HG02678 (cell line): ENCODE results near the gene POMT2.
A peak's percentile ranks its signal among the peaks of the same experiment; 100 is the strongest.
"Not testable (repeated sequence)": the region's sequence is repeated elsewhere in the genome, so short reads cannot be mapped to it uniquely, and the experiment has no call there.

Source experiments
- ATAC-seq: cut with Tn5 transposase; IDR thresholded peaks from one replicate; pipeline ENCODE4 v1.9.1; 2021; ENCODE audit warnings: mild to moderate bottlenecking, moderate library complexity; ENCODE audit not compliant: unreplicated experiment

Gene POMT2

DNA sequence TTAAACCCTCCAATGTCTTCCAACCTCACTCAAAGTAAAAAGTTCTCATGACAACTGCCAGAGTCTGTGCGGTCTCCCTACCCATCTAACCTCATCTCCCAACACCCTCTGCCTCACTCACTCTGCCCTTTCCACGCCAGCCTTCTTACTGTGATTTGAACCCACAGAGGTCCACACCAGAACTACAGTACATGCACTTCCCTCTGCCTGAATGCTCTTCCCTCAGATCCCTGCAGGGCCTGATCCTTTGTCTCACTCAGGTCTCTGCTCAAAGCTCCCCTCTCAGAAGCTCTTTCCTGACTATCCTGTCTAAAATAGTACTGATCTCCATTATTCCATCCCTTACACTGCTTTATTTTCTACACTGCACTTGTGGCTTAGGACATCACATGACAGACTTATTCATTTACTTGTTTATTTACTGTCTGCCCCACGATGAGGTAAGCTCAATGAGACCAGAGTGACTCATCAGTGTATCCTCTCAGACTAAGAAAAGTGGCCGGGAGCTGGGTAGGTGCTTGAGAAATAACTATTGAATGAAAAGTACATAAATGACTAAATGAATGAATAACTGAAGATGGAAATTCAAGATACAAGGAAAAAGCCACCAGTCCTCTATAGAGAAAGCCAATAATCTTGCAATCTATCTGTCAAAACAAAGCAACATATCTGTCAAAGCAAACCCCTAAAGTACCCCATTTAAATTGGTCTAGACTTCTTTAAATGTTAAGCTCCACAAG is 17.1 kb downstream of the POMT2 start:
- ATAC-seq, result no peak

DNA sequence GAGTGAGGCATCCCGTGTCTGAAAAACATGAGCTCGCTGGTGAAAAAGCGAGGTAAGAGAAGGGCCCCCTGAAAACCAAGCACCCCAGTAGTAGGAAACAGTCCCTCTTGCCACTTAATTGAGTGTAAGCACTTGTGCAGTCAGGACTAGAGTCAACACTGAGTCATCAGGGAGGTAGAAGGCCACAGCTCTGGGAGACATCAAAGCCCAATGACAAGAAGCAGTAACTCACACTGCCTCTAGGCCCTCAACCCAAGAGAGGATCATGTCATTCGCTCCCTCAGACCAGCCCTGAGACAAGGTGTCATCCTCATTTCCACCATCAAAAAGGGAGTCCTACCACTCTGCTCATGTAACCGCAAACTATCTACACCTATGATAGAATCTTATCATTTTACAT is 17.8 kb downstream of the POMT2 start:
- no peak for ATAC-seq

DNA sequence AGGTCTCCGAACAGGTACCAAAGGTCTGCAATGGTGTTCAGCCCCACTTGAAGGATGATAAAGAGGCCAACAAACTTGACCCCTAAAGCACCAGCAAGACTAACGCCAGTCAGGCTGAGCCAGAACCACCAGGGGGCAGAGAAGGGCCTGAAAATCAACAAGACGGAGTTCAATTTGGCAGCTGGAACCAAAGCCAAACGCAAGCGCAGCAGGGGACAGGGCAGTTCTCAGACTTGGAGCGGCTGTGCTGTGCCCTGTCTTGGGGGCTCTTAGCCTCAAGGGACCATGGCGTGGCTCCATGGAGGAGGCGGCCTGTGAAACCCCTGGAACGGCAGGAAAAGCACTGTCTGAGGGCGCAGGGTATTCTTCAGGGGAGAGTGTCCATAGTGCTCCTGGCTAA is 19.6 kb downstream of the POMT2 start:
- ATAC-seq, result peak; percentile 59

DNA sequence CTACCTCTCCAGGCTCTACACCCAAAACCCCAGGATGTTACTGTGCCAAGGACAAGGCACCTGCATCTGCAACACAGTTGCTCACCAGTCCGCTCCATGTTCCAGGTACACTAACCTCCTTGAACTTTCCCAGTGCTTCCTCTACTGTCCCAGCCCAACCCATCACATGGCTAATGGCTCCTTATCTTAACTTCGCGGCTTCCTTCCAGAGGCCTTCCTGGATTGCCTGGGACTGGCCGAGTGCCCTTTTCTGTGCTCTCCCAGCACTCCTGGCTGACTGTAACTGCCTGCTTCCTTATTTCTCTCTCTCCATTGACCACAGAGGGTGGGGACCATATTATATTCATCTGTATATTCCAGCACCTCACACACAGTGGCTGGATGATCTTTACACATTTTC is 20.9 kb downstream of the POMT2 start:
- ATAC-seq, result no peak

DNA sequence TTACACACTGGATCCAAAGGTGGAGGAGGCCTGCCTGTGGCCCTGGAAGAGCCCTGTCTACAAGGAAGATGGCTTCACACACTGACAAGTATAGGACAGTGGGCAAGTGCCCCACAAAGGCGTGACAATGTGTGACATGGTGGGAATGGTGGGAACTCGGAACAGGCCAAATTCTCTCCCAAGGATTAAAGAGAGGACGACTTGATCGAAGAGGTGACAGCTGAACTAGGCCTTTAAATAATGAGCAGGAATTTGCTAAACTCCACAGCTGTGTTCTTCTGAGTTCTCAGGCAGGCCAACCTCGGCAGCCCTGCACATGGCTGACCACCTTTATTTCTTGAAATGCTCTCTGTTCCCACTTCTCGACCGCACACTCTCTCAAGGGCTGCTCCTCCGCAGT is 23.8 kb downstream of the POMT2 start:
- ATAC-seq, result no peak

DNA sequence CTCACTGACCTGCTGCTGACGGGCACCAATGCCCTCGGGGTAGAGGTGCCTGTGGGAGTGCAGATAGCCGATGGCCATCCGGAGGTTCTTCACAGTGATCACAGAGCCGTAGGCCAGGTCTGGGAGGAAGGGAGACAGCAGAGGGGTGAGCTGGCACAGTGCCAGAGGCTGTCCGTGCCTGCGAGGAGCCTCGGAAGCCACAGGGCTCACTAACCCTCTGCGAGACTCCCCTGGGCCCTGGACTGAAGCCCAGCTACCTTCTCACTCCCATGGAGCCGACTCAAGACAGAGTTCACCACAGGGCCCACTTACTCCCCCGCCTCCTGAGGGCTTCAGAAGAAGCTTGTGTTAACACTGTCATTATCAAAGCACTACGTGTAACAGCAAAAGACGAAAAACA is 24.5 kb downstream of the POMT2 start:
- ATAC-seq, result no peak

DNA sequence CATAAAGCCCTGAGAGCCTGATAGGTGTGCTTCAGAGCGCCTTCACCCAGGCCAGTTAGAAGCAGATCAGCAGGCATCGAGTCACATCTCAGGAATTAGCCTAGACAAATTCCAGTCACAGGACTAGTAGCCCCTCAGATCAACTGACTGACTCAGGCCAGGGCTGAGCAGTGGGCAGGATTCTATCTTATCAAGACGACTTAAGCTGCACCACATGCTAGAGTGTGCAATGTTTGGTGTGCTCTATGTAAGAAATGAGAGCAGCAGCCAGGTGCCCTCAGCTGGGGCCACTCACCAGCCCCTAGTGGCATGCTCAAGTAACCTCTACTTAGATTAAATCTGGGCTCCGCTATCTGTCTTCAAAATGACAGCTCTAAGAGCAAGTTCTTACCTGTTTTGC is 30.0 kb downstream of the POMT2 start:
- no peak for ATAC-seq

DNA sequence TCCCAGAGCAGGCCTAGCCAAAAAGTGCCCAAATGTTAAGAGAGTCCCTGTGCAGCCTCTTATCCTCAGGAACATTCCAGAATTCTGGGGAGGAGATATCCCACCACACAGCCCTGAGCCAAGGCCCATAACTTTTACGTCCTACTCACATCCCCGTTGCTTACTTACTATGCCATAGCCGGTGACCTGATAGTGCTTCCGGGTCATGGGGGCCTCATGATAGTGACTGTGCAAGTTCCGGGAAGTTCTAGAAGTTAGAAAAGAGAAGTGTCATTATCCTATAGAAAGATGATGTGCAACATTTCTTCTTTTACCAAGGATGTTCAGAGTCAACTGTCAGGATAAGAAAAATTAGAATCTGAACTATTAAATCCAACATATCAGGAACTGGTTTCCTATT is 34.1 kb downstream of the POMT2 start:
- no peak for ATAC-seq

DNA sequence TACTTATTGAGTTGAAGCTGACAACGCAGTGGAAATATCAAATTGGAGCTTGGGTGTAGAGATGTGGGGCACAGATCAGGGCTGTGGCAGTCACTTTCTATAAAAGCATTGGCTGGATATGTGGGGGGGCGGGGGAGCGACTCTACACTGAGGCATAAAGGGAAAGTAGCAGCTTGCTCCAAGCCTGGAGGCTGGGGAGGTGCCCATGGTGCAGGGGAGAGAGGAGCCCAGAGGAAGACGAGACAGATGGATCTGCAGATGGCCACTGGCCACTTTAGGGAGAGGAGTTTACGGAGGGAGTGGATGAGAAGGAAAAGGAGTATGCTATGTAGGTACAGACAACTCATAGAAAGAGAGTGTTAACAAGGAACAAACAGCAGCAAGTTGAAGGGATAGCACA is 36.2 kb downstream of the POMT2 start:
- no peak for ATAC-seq

DNA sequence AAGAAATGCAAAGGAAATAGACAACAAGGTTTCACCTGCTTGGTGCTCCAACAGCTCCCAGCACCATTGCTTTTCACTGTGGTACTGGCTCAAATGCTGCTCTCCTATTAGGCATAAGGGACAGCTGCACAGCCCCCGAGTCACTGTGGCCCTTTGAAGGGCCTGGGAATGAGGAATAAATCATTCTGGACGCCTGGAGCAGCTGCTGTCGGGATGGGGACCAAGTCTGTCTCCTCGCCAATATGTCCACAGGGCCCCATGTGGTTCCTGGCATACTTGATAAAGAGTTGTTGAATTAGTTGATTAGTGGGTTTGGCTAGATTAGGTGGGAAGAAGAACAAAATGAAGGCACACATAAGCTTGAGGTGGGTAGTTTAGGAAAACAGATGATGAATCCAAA is 36.6 kb downstream of the POMT2 start:
- no peak for ATAC-seq

DNA sequence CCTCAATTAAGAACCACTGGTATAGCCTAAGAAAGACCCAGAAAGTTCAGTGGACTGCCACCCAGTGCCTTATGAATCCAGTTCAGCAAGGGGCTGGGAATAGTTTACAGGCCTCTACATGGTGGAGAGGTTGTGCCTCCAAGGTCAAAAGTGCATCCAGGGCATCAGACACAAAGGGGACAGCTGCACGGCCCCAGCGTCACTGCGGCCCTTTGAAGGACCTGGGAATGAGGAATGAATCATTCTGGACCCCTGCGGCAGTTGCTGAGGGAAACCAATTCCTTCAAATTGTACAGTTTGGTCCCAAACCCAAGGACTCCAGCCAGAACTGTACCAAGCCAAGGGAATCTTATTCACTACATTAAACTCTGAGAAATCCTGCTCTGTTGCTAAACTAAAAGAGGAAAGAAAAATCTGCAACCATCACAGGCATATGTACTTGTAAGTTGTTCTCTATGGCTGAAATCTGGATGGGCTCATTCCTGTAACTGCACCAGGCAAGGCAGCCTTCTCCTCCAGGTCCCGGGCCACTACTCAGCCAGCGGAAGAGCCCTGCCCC is 38.8 kb downstream of the POMT2 start:
- ATAC-seq, result no peak

DNA sequence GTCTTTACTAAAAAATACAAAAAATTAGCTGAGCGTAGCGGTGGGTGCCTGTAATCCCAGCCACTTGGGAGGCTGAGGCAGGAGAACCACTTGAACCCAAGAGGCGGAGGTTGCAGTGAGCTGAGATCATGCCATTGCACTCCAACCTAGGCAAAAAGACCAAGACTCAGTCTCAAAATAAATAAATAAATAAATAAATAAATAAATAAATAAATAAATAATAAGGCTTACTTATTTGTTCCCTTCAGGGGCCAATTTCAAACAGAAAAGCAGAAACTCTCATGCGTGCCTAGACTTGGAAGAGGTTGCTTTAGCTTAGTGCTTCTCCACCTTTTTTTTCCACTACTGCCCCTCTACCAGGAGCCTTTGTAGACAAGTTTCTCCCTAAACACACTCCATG is 39.8 kb downstream of the POMT2 start:
- ATAC-seq, result not testable (repeated sequence)

DNA sequence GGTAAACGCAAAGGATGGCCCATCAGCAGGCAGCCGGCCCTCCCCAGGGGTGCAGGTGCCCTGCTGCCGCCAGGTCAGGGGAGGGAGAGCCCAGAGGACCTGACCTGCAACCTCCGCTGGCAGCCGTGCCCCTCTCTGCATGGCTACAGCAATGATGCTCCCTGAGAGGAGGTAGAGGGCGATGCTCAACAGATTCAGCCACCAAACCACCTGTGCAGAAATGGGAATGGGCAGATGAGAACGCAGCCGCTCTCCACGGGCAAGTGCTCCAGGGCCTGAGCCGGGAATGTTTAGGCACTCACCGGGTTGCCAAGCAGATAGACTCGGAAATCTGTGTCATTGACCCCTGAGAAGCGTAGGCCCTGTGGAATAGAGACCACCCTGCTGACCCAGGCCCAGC is 41.0 kb downstream of the POMT2 start:
- no peak for ATAC-seq

DNA sequence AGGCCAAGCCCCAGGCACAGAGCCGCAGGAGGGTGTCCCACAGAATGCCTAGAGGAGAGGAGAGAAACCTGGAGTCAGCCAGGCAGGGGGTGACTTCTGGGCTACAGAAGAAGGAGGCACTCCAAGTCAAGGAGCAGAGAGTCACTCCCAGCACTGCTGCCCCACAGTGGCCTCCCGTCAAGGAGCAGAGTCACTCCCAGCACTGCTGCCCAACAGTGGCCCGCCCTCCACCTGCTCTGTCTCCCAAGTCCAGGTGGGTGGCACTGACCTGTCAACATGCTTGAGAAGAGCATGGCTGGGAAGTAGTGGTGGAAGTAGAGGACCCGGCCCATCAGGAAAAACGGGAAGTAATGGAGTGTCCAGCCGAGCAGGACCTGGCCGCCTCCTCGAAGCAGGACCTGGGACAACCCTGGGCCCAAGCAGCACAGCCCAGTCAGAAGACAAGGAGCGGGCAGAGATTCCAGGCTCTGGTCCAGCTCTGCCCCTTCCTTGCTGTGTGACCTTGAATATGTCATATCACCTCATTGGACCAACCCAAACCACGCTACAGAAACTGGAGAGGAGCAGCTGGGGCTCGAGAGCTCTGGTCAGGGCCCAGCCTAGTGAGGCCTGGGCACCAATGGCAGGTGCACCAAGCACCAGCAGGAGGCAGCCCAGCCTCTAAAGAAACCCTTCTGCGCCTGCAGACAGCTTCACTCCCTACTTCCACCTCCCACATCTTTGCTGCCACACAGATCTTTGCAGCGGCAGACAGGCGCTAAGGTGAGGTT is 42.0 kb downstream of the POMT2 start:
- ATAC-seq, result no peak

DNA sequence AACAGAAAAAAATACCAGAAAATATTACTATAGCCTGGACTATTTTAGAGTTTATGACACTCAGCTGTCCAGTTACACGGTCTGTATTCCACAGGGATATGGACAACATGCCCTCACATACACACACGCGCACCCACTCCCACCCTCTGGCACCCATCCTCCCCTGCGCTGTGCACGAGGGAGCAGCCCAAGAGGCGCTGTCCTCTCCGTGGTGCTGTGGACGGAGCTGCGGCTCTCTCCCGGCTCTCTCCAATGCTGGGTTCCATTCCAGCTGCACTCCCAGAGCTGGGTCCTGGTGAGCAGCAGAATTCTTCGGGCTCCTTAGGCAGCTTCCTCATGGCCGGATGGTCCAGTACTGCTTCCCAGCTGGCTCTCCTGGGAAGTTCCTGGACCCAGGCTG is 43.7 kb downstream of the POMT2 start:
- ATAC-seq, result no peak

DNA sequence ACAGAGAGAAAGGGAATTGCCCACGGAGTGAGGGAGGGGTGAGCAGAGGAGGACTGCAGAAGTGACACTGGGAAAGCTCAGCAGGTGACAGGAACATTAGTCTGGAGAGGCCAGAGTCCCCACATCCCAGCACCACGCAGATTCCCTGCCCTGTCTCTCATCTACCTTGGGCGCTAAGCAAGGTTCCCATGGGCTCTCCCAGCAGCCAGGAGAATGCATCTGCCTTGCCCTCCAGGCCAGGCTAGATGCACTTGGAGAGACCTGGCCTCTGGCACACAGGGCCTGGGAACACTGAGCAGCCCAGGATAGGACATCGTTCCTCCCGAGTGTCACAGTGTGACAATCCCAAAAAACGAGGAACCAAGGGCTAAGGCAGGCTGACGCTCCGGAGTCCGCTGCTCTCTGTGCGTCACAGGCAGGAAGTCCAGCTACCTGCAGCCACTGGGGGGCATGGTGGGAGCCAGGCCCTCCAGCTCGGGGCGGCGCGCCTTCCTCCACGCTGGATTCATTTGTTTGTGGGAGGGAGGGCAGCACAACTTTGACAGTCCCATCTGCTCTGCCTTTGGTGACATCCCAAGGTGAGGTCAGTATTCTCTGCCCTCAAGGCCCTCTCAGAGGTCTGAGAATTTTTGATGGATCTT is 44.3 kb downstream of the POMT2 start:
- no peak for ATAC-seq

DNA sequence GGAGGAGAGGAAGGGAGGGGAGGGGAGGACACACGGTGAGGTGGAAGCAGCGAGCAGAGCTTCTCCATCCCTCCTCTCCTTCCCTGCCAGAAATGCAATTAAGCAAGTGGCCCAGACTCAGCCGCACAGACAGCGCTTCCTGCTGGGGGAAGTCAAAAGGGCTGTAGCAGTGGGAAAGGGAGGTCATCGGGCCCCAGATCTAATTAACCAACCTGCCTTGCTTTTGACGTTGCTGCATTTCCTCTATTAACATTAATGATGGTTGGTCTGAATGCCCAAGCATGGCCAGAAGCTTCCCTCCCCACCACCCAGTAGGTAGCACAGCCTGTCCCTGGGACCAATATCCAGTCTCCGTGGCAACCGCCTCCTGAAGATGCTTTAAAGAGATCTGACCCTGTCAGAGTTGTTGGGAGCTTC is 45.1 kb downstream of the POMT2 start:
- no peak for ATAC-seq

DNA sequence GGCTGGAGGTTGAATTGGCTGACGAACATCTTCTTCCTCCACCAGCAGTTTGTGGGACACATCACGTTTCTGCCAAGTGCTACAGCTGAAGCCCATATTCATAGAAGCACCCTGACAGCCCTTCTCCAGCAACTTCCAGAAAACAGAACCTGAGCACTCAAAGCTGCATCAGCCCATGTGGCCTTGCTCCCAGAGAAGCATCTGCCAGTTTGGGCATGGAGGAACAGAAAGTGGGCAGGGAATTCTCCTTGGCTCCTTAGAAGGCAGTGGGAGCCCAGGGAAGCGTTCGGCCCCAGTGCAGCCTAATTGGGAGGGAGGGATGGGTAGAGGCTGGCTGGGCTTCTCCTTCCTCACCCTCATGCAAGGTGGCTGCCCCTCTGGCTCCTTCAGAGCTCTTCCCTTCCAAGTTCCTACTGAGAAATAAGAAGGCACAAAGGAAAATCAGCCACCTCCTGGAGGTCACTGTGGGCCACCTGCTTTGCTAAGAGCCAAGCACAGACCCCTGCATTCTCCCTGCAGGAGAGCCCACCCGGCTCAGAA is 45.6 kb downstream of the POMT2 start:
- no peak for ATAC-seq

DNA sequence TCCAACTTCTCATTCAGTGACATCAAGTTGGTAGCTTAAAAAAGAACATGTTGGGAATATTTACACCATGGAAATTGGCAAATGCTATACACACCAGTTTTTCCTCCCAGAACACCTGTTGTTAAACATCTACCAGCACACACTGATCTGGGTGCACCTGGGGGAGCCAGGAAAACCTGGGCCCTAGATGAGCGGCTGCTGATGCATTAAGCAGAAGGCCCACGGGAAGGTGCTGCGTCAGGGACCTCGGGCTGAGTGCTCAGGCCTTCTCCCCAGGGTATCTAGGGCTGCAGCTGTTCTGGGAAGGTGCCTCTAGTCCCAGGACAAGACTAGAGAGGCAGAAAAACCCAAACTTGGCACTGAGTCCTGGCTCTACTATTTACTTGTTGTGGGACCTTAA is 46.9 kb downstream of the POMT2 start:
- ATAC-seq, result no peak

DNA sequence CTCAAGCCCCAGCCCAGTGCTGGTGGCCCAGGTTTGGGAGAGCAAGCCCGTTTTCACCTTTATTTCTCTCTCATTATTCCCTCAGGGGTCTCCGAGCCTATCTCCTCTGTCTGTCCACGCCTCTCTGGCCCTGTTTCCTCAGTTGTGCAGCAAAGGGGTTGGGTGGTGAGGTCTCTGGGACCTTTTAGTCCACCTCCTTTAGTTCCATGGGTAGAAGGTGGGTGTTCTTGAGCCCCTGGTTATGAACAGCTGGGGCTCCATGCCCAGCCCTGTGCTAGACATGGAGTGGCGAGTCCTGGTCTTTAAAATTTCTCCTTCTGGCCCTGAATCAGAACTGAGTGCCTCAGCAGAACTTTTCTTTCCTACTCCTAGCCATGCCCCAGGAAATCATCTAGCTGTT is 48.4 kb downstream of the POMT2 start:
- ATAC-seq, result no peak

DNA sequence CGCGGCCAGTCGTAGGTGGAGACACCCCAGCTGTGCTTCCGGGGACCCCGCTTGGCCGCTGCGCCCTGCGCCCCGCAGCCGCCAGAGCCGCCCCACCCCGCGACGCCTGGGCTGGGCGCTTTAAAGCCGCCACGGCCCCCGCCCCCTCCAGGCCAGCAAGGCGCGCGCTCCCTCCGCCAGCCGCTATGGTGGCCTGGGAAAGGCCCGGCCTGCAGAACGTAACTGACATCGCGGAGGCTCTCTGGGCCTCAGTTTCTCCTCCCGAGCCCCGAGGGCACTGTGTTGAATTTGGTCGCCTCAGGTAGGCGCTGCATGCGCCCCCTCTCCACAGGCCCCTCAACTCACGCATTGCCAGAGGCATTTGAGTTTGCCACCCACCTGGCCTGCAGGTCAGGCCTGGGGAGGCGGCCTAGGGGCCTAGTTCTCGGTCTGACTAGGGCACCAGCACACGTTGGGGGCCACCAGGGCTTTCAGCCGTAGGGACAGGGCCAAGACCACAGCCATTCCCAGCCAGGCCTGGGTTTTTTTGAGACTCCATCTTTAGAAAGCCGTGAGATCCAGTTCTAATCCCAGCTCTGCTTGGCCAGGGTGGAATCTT is 49.5 kb downstream of the POMT2 start, which contains the start of gene NGB:
Gene NGB (minus strand): TSS at position 94 of the 598 bp plus-strand sequence. CDS start 269 bp downstream, outside the sequence.
- no peak for ATAC-seq
